ENCODE measurements around the gene WNK2.
"Not testable (repeated sequence)": the region's sequence is repeated elsewhere in the genome, so short reads cannot be mapped to it uniquely, and the experiment has no call there.

The WNK2 gene

DNA sequence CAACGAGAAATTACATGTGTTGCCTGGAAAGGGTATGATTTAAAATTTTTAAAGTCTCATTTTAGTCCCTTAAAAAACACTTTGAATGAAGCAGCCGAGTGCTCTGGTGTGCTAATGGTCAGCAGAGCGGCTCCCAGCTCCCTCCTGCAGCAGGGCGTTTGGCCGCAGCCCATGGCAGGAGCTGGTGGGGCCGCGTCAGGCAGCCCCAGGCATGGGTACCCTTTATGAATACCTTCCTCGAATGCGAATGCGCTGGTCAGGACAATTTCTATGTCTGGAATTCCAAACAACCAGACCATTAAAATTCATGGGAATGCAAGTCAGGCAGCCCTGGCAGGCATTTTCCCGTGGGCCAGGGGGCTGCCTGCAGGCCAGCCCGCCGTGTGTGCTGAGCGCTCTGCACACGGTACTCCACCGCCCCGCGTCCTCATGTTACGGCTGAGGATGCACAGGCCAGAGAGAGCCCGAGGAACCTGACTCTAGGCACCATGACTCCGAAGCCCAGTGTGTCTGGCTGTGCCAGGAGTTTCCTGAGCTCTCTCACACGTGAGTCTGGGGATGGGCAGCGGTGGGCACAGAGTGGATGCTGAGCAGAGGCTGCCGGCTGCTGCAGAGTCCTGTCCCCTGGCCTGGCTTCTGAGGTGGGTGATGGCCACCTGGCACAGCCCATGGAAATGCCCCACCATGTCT lies 123.7 kb downstream of the WNK2 start:
- peak; percentile 36 for DNase-seq (ENCODE audit: low spot score)

GRCh38 chr9:93308158-93308602 lies 124.2 kb downstream of the WNK2 start:
- DNase-seq (ENCODE audit: low spot score) = peak; percentile 35

DNA sequence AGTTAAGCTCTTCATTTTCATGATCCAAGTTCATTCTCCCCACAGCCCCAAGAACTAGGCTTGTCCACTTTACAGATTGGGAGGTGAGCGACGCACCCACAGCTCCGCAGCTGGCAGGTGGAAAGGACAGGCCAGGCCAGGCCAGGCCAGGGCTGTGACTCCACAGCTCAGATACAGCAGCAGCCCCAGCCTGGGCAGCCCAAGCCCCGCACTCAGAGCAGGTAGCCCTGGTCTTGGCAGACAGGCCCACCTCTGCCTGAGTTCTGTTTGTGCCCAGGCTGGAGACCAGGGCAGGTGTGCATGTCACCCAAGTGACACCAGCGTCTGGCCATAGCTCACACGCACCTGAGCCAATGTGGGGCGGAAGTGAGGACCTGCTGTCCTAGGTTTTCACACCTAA lies 124.7 kb downstream of the WNK2 start:
- peak; percentile 37 for DNase-seq (ENCODE audit: low spot score)

GRCh38 chr9:93309889-93310425 lies 126.0 kb downstream of the WNK2 start:
- peak; percentile 23 for DNase-seq (ENCODE audit: low spot score)

DNA sequence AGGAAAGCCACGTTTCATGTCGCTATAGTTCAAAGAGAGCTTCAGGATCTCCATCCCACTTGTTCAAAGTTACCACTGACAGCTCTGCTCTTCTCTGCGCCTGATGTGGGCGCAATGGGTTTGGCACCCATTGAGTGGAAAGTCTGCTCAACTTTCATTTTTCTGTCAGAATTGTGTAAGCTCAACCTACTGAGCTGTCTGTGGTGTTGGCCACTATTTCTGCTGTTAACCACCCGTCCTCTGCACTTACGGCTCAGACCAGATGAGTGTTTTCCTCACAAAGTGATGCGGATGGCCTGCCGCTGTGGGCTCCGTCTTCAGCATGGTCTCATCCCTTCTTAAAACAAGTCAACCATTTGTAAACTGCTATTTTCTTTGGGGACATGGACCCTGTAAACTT lies 131.2 kb downstream of the WNK2 start:
- no peak for DNase-seq (ENCODE audit: low spot score)

- no peak for DNase-seq (ENCODE audit: low spot score)
Measured at GRCh38 chr9:93315960-93316359, 132.0 kb downstream of the WNK2 start.

DNA sequence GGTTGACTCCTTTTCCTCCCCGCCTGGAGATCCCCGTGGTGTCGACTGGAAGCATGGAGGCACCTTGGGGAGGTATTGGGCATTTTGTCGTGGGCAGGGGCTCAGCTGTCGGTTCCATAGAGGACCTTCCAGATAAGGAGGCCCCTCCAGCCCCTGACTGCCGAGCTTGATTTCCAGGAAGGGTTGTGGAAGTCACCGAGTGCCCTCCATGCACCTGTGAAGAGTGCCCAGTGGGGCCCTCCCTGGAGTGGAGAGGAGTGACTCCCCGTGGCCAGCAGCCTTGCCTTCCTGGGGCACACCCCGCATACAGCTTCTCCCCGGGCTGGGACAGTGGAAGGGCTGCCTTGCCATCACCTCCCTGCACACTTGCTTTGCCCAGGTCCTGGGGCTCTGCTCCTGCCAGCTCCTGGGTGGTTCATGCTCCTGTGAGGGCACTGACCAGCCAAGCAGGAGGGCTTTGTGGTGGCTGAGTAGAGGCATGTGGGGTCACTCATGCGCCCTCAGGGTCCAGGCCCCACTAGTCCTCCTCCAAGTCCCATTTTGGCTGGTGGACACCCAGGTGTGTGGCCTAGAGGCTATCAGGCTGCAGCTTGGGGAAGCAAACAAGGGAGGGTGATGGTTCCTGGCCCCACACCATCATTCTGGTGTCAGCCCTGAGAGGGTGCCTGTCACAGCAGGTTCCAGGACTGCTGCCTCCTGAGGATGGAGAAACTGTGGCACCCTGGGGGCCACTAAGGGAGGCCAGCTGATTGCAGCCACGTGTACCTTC lies 133.0 kb downstream of the WNK2 start:
- no peak for DNase-seq (ENCODE audit: low spot score)

DNA sequence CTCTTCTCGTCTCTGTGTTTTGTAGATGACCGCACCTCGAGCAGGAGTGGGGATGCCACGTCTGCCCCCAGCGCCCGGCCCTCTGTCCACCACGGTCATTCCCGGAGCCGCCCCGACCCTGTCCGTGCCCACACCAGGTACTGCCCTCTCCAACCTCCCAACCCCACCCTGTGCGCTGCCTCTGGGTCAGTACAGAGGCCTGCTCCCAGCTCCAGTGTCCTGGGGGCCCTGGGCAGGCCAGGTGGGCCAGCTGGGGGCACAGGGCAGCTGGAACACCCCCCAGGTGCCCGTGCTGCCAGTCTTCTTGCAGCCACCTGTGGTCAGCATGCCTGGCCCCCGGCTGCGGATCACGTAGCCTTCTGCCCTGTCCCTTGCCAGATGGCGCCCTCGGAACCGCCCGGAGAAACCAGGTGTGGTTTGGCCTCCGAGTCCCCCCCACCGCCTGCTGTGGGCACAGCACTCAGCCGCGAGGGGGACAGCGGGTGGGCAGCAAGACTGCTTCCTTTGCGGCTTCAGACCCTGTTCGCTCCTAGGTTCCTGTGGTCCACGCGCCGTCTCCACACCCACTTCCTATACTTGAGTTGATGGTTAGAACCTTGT lies 133.7 kb downstream of the WNK2 start:
- DNase-seq (ENCODE audit: low spot score) = no peak

DNA sequence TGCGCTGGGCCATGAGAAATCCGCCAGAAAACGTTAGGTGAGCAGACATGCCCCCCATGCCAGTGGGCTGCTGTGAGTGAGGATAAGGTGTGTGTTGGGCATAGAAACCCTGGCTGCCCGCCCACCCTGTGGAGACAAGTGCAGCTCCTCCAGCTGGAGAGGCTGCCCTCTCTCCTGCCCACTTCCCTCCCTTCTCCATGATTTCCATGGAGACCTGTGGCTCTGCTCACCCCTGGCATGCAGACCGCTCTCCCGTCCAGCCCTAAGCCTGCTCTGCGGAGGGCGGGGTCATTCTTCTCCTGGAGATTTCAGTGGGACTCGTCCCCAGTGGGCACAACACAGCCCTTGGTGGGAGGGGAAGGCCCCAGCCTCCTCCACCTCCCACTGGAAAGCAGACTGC lies 134.5 kb downstream of the WNK2 start:
- DNase-seq (ENCODE audit: low spot score) = peak; percentile 32

GRCh38 chr9:93319301-93319991 lies 135.5 kb downstream of the WNK2 start:
- DNase-seq (ENCODE audit: low spot score) = peak; percentile 34

GRCh38 chr9:93319992-93320500 lies 136.1 kb downstream of the WNK2 start:
- DNase-seq (ENCODE audit: low spot score) = peak; percentile 34

GRCh38 chr9:93320591-93321219 lies 136.8 kb downstream of the WNK2 start:
- DNase-seq (ENCODE audit: low spot score) = no peak

GRCh38 chr9:93321220-93321610 lies 137.3 kb downstream of the WNK2 start:
- DNase-seq (ENCODE audit: low spot score) = no peak

DNA sequence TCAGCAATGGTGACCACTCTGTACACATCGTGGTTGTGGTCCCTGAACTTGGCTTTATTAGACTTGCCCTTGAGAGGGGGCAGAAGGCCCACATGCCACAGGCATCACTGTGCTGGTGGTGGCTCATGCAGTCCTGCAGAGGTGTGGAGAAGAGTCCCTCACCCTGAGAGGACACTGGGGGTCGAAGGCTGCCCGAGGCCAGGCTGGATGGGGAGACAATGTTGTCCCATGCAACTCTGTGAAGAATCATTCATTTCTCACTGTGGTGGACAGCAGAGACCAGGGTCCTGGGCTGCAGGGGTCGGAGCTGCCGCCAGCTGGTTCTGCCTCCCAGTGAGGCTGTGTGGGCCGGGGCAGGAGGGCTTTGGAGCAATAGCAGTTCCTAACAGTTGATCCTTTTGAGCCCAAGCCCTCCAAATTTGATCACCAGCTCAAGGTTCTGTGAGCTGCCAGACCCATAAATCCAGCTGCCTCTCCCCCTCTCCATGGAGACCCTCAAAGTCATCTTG lies 139.6 kb downstream of the WNK2 start:
- not testable (repeated sequence) for DNase-seq (ENCODE audit: low spot score)

GRCh38 chr9:93324191-93324834 lies 140.4 kb downstream of the WNK2 start:
- no peak for DNase-seq (ENCODE audit: low spot score)

DNA sequence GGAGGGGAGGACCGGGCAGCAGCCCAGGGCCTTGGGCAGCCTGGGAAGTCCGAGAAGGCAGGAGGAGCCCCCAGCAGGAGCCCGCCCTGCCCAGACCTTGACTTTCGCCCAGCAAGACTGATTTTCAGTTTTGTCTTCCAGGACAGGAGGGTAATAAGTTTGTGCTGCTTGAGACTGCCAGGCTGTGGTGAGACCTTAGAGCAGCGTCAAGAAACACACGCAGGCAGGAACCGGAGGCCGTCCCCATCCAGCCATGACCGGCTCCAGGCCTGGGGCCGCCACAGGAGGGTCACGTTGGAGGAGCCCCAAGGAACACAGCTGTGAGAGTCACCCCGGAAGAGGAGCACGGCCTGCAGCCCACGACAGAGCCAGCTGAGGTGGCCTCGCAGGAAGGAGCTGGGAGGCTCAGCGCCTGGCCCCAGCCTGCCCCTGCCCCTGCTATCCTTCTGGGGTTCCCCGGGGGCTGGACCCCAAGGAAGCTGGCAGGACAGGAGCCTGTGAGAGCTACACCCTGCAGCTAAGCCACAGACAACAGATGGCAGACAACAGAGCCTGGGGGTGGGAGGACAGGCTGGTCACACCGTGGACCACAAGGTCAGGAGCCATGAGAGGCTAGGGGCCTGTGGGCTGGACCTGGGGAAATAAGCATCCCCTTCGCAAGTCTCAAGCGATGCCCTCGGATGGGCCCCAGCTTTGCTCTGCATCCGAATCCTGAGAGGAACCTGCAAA lies 141.5 kb downstream of the WNK2 start:
- no peak for DNase-seq (ENCODE audit: low spot score)

DNA sequence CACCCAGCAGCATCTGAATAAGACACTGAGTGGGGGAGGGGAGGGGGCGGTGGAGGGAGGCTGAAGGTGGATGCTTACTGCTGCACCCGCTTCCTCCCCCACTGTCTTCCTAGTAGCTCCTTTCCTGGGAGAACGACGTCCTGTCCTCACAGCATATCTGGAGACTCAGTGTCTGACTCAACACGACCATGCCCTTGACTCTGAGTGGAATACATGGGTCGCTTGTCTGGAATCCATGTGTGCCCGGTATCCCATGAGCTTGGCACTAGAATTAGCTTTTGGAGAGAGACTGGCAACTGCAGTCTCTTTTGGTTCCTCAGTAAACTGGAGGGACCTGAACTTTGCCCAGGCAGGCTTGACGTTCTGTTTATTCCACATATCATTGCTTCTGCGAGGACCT lies 142.1 kb downstream of the WNK2 start:
- DNase-seq (ENCODE audit: low spot score) = no peak

- DNase-seq (ENCODE audit: low spot score) = no peak
Measured at GRCh38 chr9:93326654-93327053, 142.7 kb downstream of the WNK2 start.

- no peak for DNase-seq (ENCODE audit: low spot score)
Measured at GRCh38 chr9:93329629-93330280, 145.8 kb downstream of the WNK2 start.

DNA sequence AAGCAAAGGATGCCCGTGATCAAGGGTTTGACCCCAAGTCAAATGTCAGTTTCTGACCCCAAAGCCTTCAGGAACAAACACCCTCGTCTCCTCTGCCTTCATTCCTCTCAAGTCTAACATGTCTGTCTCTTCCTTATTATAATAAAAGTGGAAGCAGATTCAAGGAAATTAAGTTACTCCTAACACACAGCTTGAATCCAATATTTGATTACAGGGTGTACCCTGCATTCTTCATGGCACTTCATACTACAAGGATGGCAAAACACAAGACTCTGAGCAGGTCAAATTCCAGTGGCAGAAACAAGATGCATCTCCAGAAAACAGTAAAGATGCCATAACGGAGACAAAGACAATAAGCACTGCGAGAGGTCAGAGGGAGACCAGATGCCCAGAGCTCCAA lies 148.4 kb downstream of the WNK2 start:
- DNase-seq (ENCODE audit: low spot score) = no peak

All from ecto neural progenitor cell (in vitro differentiated cells).